ENCODE measurements around the gene SIRPB2.

- TF ChIP-seq USF1 (IDR thresholded peaks at IDR 0.05) = no peak
- TF ChIP-seq CREB1 (IDR thresholded peaks at IDR 0.05; ENCODE audit: low read depth) = no peak
- no peak for TF ChIP-seq REST (IDR thresholded peaks at IDR 0.05; ENCODE audit: low read depth)
- TF ChIP-seq EGR1 (IDR thresholded peaks at IDR 0.05) = no peak
- TF ChIP-seq YY1 (IDR thresholded peaks at IDR 0.05; ENCODE audit: low read depth) = no peak
- no peak for TF ChIP-seq TAF1 (IDR thresholded peaks at IDR 0.05; ENCODE audit: low read depth)
- TF ChIP-seq TCF12 (IDR thresholded peaks at IDR 0.05; ENCODE audit: low read depth) = no peak
- TF ChIP-seq RAD21 (IDR thresholded peaks at IDR 0.05; ENCODE audit: low read depth) = no peak
- no peak for TF ChIP-seq ZBTB7A (IDR thresholded peaks at IDR 0.05; ENCODE audit: low read depth)
- no peak for TF ChIP-seq CEBPB (IDR thresholded peaks at IDR 0.05)
- TF ChIP-seq MAX (IDR thresholded peaks at IDR 0.05) = no peak
Observed at GRCh38 chr20:1479831-1480595, 11.2 kb downstream of the SIRPB2 start.

Measured in Ishikawa (cell line).